HL-60/S4 treated with phorbol 12-myristate 13-acetate at 8.2 ng/mL for 4 days and 3 days (cell line): Measurements from ENCODE around the gene NHLRC2.

ENCODE experiments used
- in situ Hi-C: fragments of 300-500 bp; cut with MboI; formaldehyde crosslinking; loops from 2 replicates; pipeline ENCODE4 v1.15.0; 2022; ENCODE audit warnings: low sequenced_read_pairs

The NHLRC2 gene

GRCh38 chr10:113905756-113906155 is 51.3 kb downstream of the NHLRC2 start:
- in situ Hi-C loops: no loop called here

DNA sequence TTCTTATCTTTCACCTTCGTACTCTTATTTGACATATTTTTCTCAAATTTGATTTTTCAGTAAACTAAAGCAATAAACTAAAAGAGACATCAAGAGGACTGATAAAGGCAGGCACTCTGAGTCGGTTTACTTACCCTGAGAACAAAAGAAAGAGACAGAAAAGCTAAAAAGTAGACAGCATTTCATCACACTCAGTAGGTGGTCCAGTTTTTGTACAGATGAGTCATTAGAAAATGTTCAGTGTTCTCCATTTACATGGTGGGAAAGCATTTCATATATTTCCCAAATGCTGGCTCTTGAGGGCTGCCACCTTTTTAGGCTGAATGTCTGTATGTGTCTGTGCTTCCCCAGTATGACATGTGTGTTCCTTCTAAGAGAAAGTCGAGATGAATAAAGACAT is 52.7 kb downstream of the NHLRC2 start:
- in situ Hi-C loops: no loop called here

- in situ Hi-C loops: no loop called here
Measured at GRCh38 chr10:113908236-113908635, 53.8 kb downstream of the NHLRC2 start.

- in situ Hi-C loops: no loop called here
Measured at GRCh38 chr10:113911113-113911512, 56.7 kb downstream of the NHLRC2 start.

DNA sequence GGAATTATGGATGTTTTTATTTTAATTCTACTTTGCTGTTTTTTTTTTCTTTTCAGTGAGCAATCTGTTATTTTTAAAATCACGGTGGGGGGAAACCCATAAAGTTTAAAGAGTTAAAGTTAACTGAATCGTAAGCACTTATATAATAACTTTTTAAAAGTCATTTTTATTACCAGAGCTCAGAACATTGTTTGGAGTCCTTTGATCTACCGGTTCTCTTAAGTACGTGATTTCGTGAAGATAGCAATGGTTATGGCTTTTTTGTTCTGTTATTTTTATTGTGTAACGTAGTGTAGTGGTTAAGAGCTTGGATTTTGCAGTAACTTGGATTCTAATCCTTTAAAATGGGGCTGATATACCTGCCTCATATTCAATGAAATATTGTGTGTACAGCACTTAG is 57.4 kb downstream of the NHLRC2 start:
- in situ Hi-C loops: no loop called here

- in situ Hi-C loops: no loop called here
Measured at GRCh38 chr10:113912582-113912981, 58.1 kb downstream of the NHLRC2 start.

DNA sequence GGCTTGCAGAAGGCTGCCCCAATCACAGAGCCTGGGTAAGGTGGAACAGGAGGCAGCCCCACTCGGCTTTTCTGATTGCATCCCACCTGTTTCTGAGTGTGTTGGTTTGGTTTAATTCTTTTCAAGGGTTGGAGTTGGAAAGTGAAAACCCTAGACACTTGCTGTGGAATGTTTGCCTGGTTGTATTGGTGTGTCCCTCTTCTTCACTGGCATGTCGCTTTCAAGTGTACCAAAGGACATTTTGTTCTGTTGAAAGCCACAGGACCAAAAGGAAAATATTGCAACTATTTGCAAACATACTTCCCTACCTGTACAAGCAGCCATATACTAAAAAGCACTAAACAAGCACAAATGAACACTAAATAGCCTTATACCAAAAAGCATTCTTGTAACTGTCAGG is 60.5 kb downstream of the NHLRC2 start:
- in situ Hi-C loops: no loop called here

DNA sequence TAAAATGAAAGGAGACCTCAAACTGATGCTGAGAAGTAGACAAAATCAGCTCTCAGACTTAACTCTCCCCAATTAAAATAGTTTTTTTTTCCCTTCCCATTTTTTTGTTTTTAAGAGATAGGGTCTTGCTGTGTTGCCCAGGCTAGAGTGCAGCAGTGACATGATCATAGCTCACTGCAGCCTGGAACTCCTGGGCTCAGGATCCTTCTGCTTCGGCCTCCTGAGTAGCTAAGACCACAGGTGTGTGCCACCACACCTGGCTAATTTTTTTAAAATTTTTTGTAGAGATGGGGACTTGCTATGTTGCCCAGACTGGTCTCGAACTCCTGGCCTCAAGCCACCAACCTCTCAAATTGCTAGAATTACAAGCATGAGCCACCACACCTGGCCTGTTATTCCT is 61.1 kb downstream of the NHLRC2 start:
- in situ Hi-C loops: no loop called here

DNA sequence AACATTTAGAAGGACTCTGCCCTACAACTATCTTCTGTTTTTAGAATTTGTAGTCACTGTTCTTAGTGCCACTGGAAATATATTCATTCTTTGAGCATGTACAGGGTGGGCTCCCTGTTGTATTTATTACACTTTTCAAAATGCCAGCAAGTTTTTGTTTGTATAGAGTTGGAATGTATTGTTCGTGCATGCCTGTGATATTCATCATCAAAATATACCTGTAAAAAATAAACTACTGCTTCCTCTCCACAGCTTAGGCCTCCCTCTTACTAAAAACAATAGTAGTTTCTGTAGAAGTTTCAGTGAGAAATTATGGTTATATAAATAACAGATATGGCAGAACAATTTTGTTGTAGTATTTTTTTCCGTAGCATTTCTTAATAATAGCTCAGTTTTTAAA is 61.6 kb downstream of the NHLRC2 start:
- in situ Hi-C loops: no loop called here

GRCh38 chr10:113917636-113918035 is 63.2 kb downstream of the NHLRC2 start:
- in situ Hi-C loops: no loop called here

DNA sequence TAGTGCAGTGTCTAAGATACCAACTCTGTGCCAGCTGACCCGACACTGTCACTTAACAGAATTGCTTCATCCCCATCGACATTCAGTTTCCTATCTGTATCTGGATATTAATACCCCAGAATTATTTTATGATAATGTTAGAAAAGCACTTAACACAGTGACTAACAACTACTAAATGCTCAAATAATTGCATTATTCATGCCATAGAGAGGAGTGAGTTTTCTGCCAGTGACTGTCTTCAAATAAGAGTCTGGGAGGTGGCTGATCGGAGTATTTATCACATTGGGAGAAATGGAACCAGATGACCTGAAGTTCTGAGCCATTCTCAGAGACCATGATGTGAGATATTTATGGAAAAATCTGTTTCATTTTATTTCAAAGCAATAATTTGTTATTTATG is 65.7 kb downstream of the NHLRC2 start:
- in situ Hi-C loops: no loop called here

- in situ Hi-C loops: no loop called here
Measured at GRCh38 chr10:113920875-113921274, 66.4 kb downstream of the NHLRC2 start.

GRCh38 chr10:113921561-113922370 is 67.3 kb downstream of the NHLRC2 start:
- in situ Hi-C loops: no loop called here

DNA sequence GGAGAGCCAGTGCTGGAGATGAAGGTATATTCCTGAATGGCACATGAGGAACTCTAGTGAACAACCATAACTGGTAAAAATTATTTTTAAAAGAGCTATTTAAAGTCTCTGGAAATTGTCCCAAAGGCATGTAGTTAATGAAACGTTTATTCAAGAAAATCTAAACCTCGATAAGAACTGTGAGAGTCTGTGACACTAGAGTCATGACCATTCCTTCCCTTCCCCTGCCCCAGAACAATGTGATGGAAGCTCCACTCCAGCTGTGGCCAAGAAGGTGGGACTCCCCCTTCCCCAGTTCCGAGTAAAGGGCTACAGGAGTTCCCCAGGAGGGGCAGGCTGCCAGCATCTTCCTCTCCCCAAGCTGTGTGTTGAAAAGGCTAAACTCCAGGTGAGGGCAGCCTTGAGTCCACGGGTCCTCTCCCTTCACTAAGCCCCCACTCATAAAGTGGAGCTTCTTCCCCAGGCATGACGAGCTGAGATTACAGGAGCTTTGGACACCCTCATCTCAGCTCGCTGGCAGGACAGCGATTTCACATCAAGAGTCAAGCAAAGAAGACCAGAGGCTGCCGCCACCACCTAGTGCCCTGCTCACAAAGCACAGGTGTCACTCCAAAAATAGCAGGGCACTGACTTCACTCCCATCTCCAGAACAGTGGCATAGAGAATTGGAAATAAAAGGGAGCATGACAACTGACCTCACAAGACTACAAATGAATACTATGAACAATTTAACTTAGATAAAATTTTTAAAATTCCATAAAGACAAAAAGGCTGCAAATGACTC is 68.5 kb downstream of the NHLRC2 start:
- in situ Hi-C loops: no loop called here

DNA sequence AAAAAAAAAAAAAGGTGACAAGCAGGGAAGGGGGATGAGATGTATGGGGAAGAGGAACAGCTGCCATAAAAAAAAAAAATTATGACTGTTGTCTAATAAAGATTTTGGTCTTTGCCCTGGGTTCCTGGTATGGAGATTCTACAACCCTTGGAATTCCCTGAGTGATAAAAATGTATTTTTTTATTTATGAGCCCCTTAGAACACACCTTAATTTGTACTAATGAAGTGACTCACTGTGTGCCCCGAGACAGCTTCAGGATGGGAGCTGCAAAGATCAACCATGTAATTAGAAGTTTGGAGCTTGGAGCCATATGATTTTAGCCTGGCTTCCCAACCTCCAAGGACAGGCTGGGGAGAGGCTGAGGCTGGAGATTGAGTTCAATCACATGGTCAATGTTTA is 69.7 kb downstream of the NHLRC2 start:
- in situ Hi-C loops: no loop called here

DNA sequence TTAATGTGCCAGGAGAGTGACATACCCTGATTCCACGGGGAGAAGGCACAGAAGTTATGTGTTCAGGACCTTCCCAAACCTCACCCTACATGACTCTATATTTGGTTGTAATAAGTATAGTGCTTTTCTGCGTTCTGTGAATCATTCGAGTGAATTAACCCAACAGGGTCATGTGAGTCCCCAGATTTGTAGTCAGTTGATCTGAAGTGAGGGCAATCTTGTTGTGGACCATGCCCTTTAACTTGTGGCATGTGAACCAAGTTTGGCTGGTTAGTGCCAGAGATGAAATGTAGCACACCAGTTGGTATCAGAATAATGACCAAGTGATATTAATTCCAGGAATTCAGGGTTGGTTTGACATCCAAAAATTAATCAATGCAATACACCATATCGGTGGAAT is 70.2 kb downstream of the NHLRC2 start:
- in situ Hi-C loops: no loop called here

DNA sequence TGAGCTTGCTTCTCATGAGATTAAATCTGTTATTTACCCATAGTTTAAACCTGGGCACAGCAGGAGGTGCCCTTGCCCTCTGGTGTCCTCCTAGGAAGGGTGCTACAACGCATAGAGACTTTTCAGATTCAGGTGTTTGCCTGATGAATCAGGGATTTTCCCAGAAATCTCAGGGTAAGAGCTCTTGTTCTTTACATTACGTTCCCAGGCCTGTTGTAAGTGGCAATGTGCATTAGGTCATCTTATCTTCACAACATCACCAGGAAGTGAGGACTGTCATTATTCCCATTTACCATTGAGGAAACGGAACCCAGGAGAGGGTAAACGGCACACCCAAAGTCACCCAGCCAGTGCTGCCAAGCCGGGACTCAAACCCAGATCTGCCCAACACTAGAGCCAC is 73.0 kb downstream of the NHLRC2 start:
- in situ Hi-C loops: no loop called here

DNA sequence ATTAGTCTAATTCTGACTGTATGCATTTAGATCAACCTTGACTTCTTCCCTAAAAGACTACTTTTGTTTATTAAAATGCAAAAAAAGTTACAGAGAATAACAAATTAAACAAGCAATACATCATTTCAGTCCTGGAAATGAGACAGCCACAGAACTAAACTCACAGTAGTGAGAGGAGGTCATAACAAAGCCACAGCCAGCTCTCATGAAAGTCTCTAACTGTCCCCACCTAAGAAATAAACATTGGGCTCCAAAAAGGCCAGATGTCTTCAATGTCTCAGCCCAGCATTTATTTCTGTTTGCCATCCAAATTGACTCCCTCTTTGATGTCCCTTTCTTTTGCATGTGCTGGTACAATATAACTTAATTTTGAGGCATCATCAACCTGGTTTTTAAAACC is 74.4 kb downstream of the NHLRC2 start:
- in situ Hi-C loops: no loop called here

DNA sequence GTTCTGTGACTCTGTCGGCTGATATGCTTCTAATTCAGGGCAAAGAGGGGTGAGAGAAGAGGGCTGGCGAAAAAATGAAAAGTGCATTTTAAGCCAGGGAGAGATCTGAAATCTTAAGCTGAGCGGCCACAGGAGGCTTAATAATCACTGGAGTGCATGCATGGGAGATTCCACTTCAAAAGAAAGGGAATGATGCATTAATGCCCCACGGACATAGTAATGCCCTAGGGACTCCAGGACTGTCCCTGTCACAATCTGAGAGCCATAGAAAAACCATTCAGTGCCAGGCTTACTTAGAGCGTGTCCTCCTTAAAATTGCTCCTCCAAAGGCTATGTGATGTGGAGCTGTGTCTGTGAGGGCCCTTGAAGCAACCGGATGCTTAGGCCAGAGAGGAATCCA is 75.1 kb downstream of the NHLRC2 start:
- in situ Hi-C loops: no loop called here

GRCh38 chr10:113930482-113931057 is 76.1 kb downstream of the NHLRC2 start:
- in situ Hi-C loops: no loop called here

GRCh38 chr10:113932854-113933253 is 78.4 kb downstream of the NHLRC2 start:
- in situ Hi-C loops: no loop called here
